Karpas-422 (cell line): ENCODE results near the gene MPPE1. TPM values are rescaled to one million over a fixed set of nuclear protein-coding genes. Genes with fewer than 3 reads are reported as not detected.
"Not testable (repeated sequence)": the region's sequence is repeated elsewhere in the genome, so short reads cannot be mapped to it uniquely, and the experiment has no call there.

Experiments used
- DNase-seq: peaks from one replicate; pipeline ENCODE4 v3.0.0-alpha.2; 2015
- H2AFZ ChIP-seq: fragments of 200-600 bp; sonication (generic); 2 replicates; pipeline ENCODE4 v1.6.1; 2014; ENCODE audit warnings: antibody characterized with exemption, low read length, mixed read lengths
- H3K27ac ChIP-seq: fragments of 200-600 bp; sonication (generic); 2 replicates; pipeline ENCODE4 v1.5.1; 2014; ENCODE audit warnings: mild to moderate bottlenecking, low read length, moderate library complexity
- H3K27me3 ChIP-seq: fragments of 200-600 bp; sonication (generic); 2 replicates; pipeline ENCODE4 v1.6.1; 2014; ENCODE audit warnings: low read length, mixed read lengths
- H3K36me3 ChIP-seq: fragments of 200-600 bp; sonication (generic); 2 replicates; pipeline ENCODE4 v1.6.1; 2014; ENCODE audit warnings: low read length, mixed read lengths; ENCODE audit not compliant: insufficient read depth
- H3K4me1 ChIP-seq: fragments of 200-600 bp; sonication (generic); 2 replicates; pipeline ENCODE4 v1.6.1; 2014; ENCODE audit warnings: mild to moderate bottlenecking, low read length, mixed read lengths
- H3K4me2 ChIP-seq: fragments of 200-600 bp; sonication (generic); 2 replicates; pipeline ENCODE4 v1.6.1; 2014; ENCODE audit warnings: low read length, low read depth, mild to moderate bottlenecking; ENCODE audit not compliant: poor library complexity, severe bottlenecking
- H3K4me3 ChIP-seq: fragments of 200-600 bp; sonication (generic); 2 replicates; pipeline ENCODE4 v1.5.1; 2014; ENCODE audit warnings: mild to moderate bottlenecking, antibody characterized with exemption, low read length, mixed read lengths
- H3K79me2 ChIP-seq: fragments of 200-600 bp; sonication (generic); 2 replicates; pipeline ENCODE4 v1.6.1; 2014; ENCODE audit warnings: mild to moderate bottlenecking, low read length, mixed read lengths
- H3K9ac ChIP-seq: fragments of 200-600 bp; sonication (generic); 2 replicates; pipeline ENCODE4 v1.6.0; 2014; ENCODE audit warnings: low read length
- H3K9me2 ChIP-seq: fragments of 200-600 bp; sonication (generic), shearing (Covaris generic); replicated peaks from 2 replicates; pipeline ENCODE4 v1.6.0; 2014; ENCODE audit warnings: mild to moderate bottlenecking, low read length, moderate library complexity; ENCODE audit not compliant: insufficient read depth
- H3K9me3 ChIP-seq: fragments of 300-700, 200-600 bp; sonication (generic); 2 replicates; pipeline ENCODE4 v1.6.1; 2014; ENCODE audit warnings: low read length, mixed read lengths
- H4K20me1 ChIP-seq: fragments of 200-600 bp; sonication (generic); 2 replicates; pipeline ENCODE4 v1.6.1; 2014; ENCODE audit warnings: mild to moderate bottlenecking, antibody characterized with exemption, low read length, low read depth; ENCODE audit not compliant: insufficient read depth
- total RNA-seq: library from RNA; depleted of rRNA; stranded (reverse); fragments of >200 nt; shearing (Covaris generic); gene quantifications from 2 replicates; pipeline ENCODE4 v1.2.3, GENCODE V29; 2014; ENCODE audit warnings: low replicate concordance

Gene MPPE1
- total RNA-seq, 1 experiment from 2014 or later = 30.7 TPM

GRCh38 chr18:11859903-11860407 lies 48.2 kb downstream of the MPPE1 start:
- Histone ChIP-seq H3K79me2 (no peaks in the 10 kb centered on the region), H3K9me2 (no peaks in the 10 kb centered on the region), H3K27ac (no peak overlapping the region), H3K4me3 (no peak overlapping the region), H4K20me1 (no peaks in the 10 kb centered on the region), H3K4me2 (no peak overlapping the region), H2AFZ (no peak overlapping the region), H3K36me3 (no peaks in the 10 kb centered on the region), H3K4me1 (no peaks in the 10 kb centered on the region), H3K9me3 (no peaks in the 10 kb centered on the region), H3K27me3 (no peaks in the 10 kb centered on the region), H3K9ac (no peak overlapping the region)
- peak; percentile 21 for DNase-seq

GRCh38 chr18:11859282-11859830 lies 48.8 kb downstream of the MPPE1 start:
- no peak overlapping the region for H2AFZ ChIP-seq
- no peak overlapping the region for H3K4me2 ChIP-seq
- H3K4me3 ChIP-seq = no peak overlapping the region
- H3K9me3 ChIP-seq = no peaks in the 10 kb centered on the region
- no peak overlapping the region for H3K9ac ChIP-seq
- DNase-seq = no peak
- H3K27me3 ChIP-seq = no peaks in the 10 kb centered on the region
- H3K36me3 ChIP-seq = no peaks in the 10 kb centered on the region
- no peaks in the 10 kb centered on the region for H3K79me2 ChIP-seq
- H3K27ac ChIP-seq = no peak overlapping the region
- no peaks in the 10 kb centered on the region for H3K4me1 ChIP-seq
- H4K20me1 ChIP-seq = no peaks in the 10 kb centered on the region
- H3K9me2 ChIP-seq = no peaks in the 10 kb centered on the region

GRCh38 chr18:11857177-11857887 lies 50.8 kb downstream of the MPPE1 start:
- Histone ChIP-seq H3K9ac (no peak overlapping the region), H3K4me1 (peaks cover 11% of the 10 kb centered on the region), H3K79me2 (peaks cover 12% of the 10 kb centered on the region), H2AFZ (no peak overlapping the region), H3K36me3 (no peaks in the 10 kb centered on the region), H3K4me2 (no peak overlapping the region), H4K20me1 (0 out of 2 replicates have a peak, but pooled peaks cover 5% of the 10 kb centered on the region), H3K9me3 (no peaks in the 10 kb centered on the region), H3K9me2 (no peaks in the 10 kb centered on the region), H3K27me3 (no peaks in the 10 kb centered on the region), H3K4me3 (no peak overlapping the region), H3K27ac (no peak overlapping the region)
- DNase-seq = peak; percentile 20

GRCh38 chr18:11854554-11854953 lies 53.6 kb downstream of the MPPE1 start:
- not testable (repeated sequence) for H3K9me3 ChIP-seq, H3K9ac ChIP-seq, H3K4me2 ChIP-seq, DNase-seq, H3K27me3 ChIP-seq, H4K20me1 ChIP-seq, H3K36me3 ChIP-seq, H3K9me2 ChIP-seq, H2AFZ ChIP-seq, H3K27ac ChIP-seq, H3K4me3 ChIP-seq
- Histone ChIP-seq H3K4me1 (peaks cover 29% of the 10 kb centered on the region), H3K79me2 (peaks cover 23% of the 10 kb centered on the region)

GRCh38 chr18:11851806-11852337 lies 56.2 kb downstream of the MPPE1 start:
- H4K20me1 ChIP-seq = 0 out of 2 replicates have a peak, but pooled peaks cover 7% of the 10 kb centered on the region
- peak overlapping the region; percentile 86 for H3K9ac ChIP-seq
- H3K9me2 ChIP-seq = no peaks in the 10 kb centered on the region
- H3K36me3 ChIP-seq = no peaks in the 10 kb centered on the region
- peak; percentile 71 for DNase-seq
- peak overlapping the region; percentile 40; the same call in 1 of the 2 replicates for H2AFZ ChIP-seq
- H3K79me2 ChIP-seq = peaks cover 23% of the 10 kb centered on the region
- no peaks in the 10 kb centered on the region for H3K27me3 ChIP-seq
- peak overlapping the region; percentile 95 for H3K4me2 ChIP-seq
- peak overlapping the region; percentile 84 for H3K4me3 ChIP-seq
- H3K4me1 ChIP-seq = peaks cover 29% of the 10 kb centered on the region
- no peaks in the 10 kb centered on the region for H3K9me3 ChIP-seq
- no peak overlapping the region for H3K27ac ChIP-seq

- Histone ChIP-seq H3K27ac (no peak within 1 kb of the TSS), H3K36me3 (no peaks in the 10 kb centered on the region), H3K4me3 (peak within 1 kb of the TSS; percentile 84), H3K27me3 (no peaks in the 10 kb centered on the region), H3K9ac (peak within 1 kb of the TSS; percentile 86), H3K4me2 (peak within 1 kb of the TSS; percentile 95), H3K9me2 (no peaks in the 10 kb centered on the region), H3K4me1 (peaks cover 29% of the 10 kb centered on the region), H4K20me1 (0 out of 2 replicates have a peak, but pooled peaks cover 7% of the 10 kb centered on the region), H3K79me2 (peaks cover 23% of the 10 kb centered on the region), H3K9me3 (no peaks in the 10 kb centered on the region), H2AFZ (peak within 1 kb of the TSS; percentile 99)
- peak; percentile 99 for DNase-seq
Measured at GRCh38 chr18:11851146-11851805, 56.8 kb downstream of the MPPE1 start, which contains the start of gene CHMP1B. Gene CHMP1B (plus strand): TSS chr18:11851413. CDS start chr18:11851512, 99 bp downstream.

- Histone ChIP-seq H3K9ac (peak overlapping the region; percentile 86), H3K4me3 (peak overlapping the region; percentile 84), H3K27ac (no peak overlapping the region), H3K79me2 (peaks cover 23% of the 10 kb centered on the region), H3K36me3 (no peaks in the 10 kb centered on the region), H4K20me1 (0 out of 2 replicates have a peak, but pooled peaks cover 7% of the 10 kb centered on the region), H3K9me2 (no peaks in the 10 kb centered on the region), H3K4me1 (peaks cover 29% of the 10 kb centered on the region), H2AFZ (peak overlapping the region; percentile 99), H3K4me2 (peak overlapping the region; percentile 95), H3K9me3 (no peaks in the 10 kb centered on the region), H3K27me3 (no peaks in the 10 kb centered on the region)
- no peak for DNase-seq
Measured at GRCh38 chr18:11850821-11851145, 57.3 kb downstream of the MPPE1 start.
